Measurements from ENCODE around the gene PDE8A. TPM values are rescaled to one million over a fixed set of nuclear protein-coding genes. Genes with fewer than 3 reads are reported as not detected.

Gene PDE8A
- total and polyA plus RNA-seq, 2 of the 4 experiments (the other 2 are of a cell fraction), result 32.4 to 35.9 TPM

DNA sequence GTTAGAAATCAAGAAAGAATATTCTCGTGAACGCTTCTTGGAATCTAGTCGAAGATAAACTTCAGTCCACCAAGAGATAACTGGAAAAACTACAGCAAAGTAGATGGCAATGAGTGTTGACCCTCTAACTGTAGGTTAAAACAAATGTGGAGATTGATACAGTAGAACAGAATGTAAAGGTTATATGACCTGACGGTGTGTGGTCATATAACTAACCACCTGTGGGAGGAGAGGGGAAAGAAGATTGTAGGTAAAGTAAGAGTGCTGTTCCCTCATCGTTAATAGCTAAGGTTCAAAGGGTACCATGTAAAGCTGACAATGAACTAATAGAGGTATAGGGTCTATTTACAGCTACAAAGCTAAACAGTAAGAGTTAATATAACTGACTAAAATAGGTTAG lies 52.6 kb downstream of the PDE8A start:
- no peak overlapping the region for H2AK5ac ChIP-seq (ENCODE audit: low read depth, low read length)
- intact Hi-C loops (cut with micrococcal nuclease), result no loop called here
- in situ Hi-C loops (cut with MboI; ENCODE audit: low sequenced_read_pairs), result no loop called here

More for the DNA sequence above, 52.6 kb downstream of the PDE8A start:
- no peak overlapping the region for H3K56ac ChIP-seq (ENCODE audit: extremely low read depth, insufficient read depth, low read length)
- no peaks in the 10 kb centered on the region for H3K9me3 ChIP-seq (ENCODE audit: control insufficient read depth, insufficient read depth, low read length)
- no peak overlapping the region for H3K23ac ChIP-seq (ENCODE audit: low read depth, low read length)
- H3K27me3 ChIP-seq (ENCODE audit: control insufficient read depth, insufficient read depth, low read length), result no peaks in the 10 kb centered on the region
- H3K4me3 ChIP-seq (ENCODE audit: insufficient read depth, low read depth, low read length), result no peak overlapping the region
- H4K5ac ChIP-seq (ENCODE audit: low read depth, low read length), result no peak overlapping the region
- CTCF ChIA-PET, result interaction anchor here (0.5 kb wide), 1 partner anchor 95 kb away, joined by 4 read pairs; no protein-coding TSS in a partner anchor
- H3K4me1 ChIP-seq (ENCODE audit: control insufficient read depth, insufficient read depth, low read length), result peaks cover 21% of the 10 kb centered on the region
- ATAC-seq (ENCODE audit: low read depth), result no peak
- H3K36me3 ChIP-seq (ENCODE audit: control insufficient read depth, insufficient read depth, low read length), result no peaks in the 10 kb centered on the region
- TF ChIP-seq MAFK (IDR thresholded peaks at IDR 0.05; ENCODE audit: low read depth, low read length) (no peak), RCOR1 (IDR thresholded peaks at IDR 0.05; ENCODE audit: insufficient replicate concordance, low read length) (no peak), MXI1 (IDR thresholded peaks at IDR 0.05; ENCODE audit: borderline replicate concordance, low read depth, low read length) (no peak), POLR2A (IDR thresholded peaks at IDR 0.05; ENCODE audit: low read depth, low read length) (no peak), SMC3 (IDR thresholded peaks at IDR 0.05; ENCODE audit: low read depth, low read length) (no peak), RAD21 (IDR thresholded peaks at IDR 0.05; ENCODE audit: low read length) (no peak), RFX5 (IDR thresholded peaks at IDR 0.05; ENCODE audit: low read depth, low read length) (no peak), CEBPB (IDR thresholded peaks at IDR 0.05; ENCODE audit: low read depth, low read length) (no peak), USF2 (IDR thresholded peaks at IDR 0.05; ENCODE audit: low read depth, low read length) (no peak), BHLHE40 (IDR thresholded peaks at IDR 0.05; ENCODE audit: low read depth, low read length) (no peak), FOS (IDR thresholded peaks at IDR 0.05; ENCODE audit: low read depth, low read length) (no peak), CHD1 (IDR thresholded peaks at IDR 0.05; ENCODE audit: low read depth, low read length) (no peak), NFE2L2 (IDR thresholded peaks at IDR 0.05; ENCODE audit: low read depth, low read length) (no peak)
- TF ChIP-seq, protein P1, sequence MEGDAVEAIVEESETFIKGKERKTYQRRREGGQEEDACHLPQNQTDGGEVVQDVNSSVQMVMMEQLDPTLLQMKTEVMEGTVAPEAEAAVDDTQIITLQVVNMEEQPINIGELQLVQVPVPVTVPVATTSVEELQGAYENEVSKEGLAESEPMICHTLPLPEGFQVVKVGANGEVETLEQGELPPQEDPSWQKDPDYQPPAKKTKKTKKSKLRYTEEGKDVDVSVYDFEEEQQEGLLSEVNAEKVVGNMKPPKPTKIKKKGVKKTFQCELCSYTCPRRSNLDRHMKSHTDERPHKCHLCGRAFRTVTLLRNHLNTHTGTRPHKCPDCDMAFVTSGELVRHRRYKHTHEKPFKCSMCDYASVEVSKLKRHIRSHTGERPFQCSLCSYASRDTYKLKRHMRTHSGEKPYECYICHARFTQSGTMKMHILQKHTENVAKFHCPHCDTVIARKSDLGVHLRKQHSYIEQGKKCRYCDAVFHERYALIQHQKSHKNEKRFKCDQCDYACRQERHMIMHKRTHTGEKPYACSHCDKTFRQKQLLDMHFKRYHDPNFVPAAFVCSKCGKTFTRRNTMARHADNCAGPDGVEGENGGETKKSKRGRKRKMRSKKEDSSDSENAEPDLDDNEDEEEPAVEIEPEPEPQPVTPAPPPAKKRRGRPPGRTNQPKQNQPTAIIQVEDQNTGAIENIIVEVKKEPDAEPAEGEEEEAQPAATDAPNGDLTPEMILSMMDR (conservative IDR thresholded peaks at IDR 0.05; ENCODE audit: low read depth, low read length), result no peak
- TF ChIP-seq, protein P2, sequence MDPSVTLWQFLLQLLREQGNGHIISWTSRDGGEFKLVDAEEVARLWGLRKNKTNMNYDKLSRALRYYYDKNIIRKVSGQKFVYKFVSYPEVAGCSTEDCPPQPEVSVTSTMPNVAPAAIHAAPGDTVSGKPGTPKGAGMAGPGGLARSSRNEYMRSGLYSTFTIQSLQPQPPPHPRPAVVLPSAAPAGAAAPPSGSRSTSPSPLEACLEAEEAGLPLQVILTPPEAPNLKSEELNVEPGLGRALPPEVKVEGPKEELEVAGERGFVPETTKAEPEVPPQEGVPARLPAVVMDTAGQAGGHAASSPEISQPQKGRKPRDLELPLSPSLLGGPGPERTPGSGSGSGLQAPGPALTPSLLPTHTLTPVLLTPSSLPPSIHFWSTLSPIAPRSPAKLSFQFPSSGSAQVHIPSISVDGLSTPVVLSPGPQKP (IDR thresholded peaks at IDR 0.05; ENCODE audit: borderline replicate concordance, low read depth, low read length), result no peak
- no peak overlapping the region for H4K91ac ChIP-seq (ENCODE audit: insufficient read depth, low read depth, low read length)
- H3K79me1 ChIP-seq (ENCODE audit: low read depth in 1 of 2, low read length in 2 of 2), result peaks cover 34 to 75% of the 10 kb centered on the region in 2 experiments
- H2AFZ ChIP-seq (replicated peaks; ENCODE audit: low read length, poor library complexity), result no peak overlapping the region
- no peak overlapping the region for H3K9ac ChIP-seq (ENCODE audit: low read depth, low read length)
- dilution Hi-C loops (cut with HindIII; ENCODE audit: low sequenced_read_pairs, unreplicated experiment), result no loop called here
- POLR2A ChIA-PET (ENCODE audit: unreplicated experiment), result no interaction called here
- H2BK15ac ChIP-seq (ENCODE audit: low read depth, low read length), result no peak overlapping the region
- no peak overlapping the region for H2BK20ac ChIP-seq (ENCODE audit: low read depth, low read length)
- H2BK120ac ChIP-seq (ENCODE audit: low read depth, low read length), result no peak overlapping the region
- H3K14ac ChIP-seq (replicated peaks; ENCODE audit: low read depth, low read length), result no peak overlapping the region
- no CpG with 5 or more reads among the region's 5 CpGs for WGBS, 2 experiments (ENCODE audit: extremely low coverage in 2 of 2, insufficient read length in 1 of 2)
- no peak overlapping the region for H2AK9ac ChIP-seq (replicated peaks; ENCODE audit: low read depth, low read length, poor library complexity)
- no peak for DNase-seq
- no peak overlapping the region for H2BK5ac ChIP-seq (ENCODE audit: low read depth, low read length, poor library complexity, severe bottlenecking)
- no peak overlapping the region for H3K4ac ChIP-seq (ENCODE audit: low read depth, low read length)
- H3K9me1 ChIP-seq (ENCODE audit: insufficient read depth, low read length), result peaks cover 8% of the 10 kb centered on the region
- H4K20me1 ChIP-seq (ENCODE audit: insufficient read depth, low read length), result peaks cover 23% of the 10 kb centered on the region
- no peak overlapping the region for H4K8ac ChIP-seq (ENCODE audit: low read depth in 2 of 2, low read length in 2 of 2)
- BruUV-seq (replicated peaks), result no TSS peak
- no peak overlapping the region for H3K4me2 ChIP-seq (ENCODE audit: low read depth, low read length)
- no peak overlapping the region for H3K27ac ChIP-seq (ENCODE audit: insufficient read depth, low read length)
- H3K18ac ChIP-seq (ENCODE audit: low read depth, low read length), result no peak overlapping the region
